GM12873 (cell line): Measurements from ENCODE around the gene SOX15.

Experiments
- TF ChIP-seq, protein P1 (sequence below): IDR thresholded peaks from 2 replicates; pipeline ENCODE4 v1.5.1; 2012; ENCODE audit warnings: low read depth, mild to moderate bottlenecking, moderate library complexity, low read length, control low read depth; ENCODE audit not compliant: insufficient read depth; ENCODE audit errors: missing control alignments

The SOX15 gene

DNA sequence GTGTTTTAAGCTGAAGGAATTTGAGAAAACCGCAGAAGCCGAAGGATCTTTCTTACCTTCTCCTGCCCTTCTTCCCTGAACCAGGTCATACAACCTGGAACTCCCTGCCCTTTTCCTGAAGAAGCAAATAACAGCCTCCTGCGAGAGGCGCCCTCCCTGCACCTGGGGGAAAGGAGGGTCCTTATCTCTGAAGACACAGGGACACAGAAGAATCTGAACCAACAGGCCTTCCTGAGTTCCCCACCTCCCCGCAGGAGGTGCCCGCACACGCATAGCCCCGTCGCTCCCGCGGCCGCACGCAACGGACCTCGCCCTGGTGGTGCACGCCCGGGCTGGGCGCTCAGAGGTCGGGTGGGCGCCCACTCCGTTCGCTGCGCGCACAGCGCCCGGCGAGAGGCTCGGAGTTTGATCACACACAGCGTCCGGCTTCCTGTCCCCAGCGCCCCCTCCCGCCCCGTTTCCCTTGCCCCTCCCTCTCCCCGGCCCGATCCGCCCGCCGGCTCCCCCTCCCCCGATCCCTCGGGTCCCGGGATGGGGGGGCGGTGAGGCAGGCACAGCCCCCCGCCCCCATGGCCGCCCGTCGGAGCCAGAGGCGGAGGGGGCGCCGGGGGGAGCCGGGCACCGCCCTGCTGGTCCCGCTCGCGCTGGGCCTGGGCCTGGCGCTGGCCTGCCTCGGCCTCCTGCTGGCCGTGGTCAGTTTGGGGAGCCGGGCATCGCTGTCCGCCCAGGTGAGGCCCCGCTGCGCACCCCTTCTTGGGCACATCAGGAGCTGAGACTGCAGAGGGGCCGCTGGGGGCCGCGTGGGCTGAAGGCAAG lies 41.1 kb downstream of the SOX15 start, which contains the start of gene TNFSF12:
Gene TNFSF12 (plus strand): TSS at position 474 of the 816 bp plus-strand sequence. CDS start 96 bp downstream, at position 570.
- TF ChIP-seq, protein P1, sequence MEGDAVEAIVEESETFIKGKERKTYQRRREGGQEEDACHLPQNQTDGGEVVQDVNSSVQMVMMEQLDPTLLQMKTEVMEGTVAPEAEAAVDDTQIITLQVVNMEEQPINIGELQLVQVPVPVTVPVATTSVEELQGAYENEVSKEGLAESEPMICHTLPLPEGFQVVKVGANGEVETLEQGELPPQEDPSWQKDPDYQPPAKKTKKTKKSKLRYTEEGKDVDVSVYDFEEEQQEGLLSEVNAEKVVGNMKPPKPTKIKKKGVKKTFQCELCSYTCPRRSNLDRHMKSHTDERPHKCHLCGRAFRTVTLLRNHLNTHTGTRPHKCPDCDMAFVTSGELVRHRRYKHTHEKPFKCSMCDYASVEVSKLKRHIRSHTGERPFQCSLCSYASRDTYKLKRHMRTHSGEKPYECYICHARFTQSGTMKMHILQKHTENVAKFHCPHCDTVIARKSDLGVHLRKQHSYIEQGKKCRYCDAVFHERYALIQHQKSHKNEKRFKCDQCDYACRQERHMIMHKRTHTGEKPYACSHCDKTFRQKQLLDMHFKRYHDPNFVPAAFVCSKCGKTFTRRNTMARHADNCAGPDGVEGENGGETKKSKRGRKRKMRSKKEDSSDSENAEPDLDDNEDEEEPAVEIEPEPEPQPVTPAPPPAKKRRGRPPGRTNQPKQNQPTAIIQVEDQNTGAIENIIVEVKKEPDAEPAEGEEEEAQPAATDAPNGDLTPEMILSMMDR: peak; percentile 7

DNA sequence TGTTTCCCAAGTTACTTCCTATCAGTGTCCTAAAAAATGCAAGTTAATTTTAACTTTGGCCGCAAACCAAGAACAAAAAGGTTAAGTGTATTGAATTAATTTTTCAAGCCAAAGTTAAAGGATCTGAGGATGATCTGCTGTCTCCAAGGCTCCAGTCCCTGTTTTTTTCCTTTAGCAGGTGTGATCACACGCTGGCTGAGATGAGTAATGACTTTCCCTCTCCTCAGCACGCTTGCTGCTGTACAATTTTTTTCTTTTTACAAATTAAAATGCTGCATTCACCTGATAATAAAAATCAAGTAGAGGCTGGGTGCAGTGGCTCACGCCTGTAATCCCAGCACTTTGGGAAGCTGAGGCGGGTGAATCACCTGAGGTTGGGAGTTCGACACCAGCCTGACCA lies 45.0 kb downstream of the SOX15 start:
- TF ChIP-seq, protein P1: no peak

DNA sequence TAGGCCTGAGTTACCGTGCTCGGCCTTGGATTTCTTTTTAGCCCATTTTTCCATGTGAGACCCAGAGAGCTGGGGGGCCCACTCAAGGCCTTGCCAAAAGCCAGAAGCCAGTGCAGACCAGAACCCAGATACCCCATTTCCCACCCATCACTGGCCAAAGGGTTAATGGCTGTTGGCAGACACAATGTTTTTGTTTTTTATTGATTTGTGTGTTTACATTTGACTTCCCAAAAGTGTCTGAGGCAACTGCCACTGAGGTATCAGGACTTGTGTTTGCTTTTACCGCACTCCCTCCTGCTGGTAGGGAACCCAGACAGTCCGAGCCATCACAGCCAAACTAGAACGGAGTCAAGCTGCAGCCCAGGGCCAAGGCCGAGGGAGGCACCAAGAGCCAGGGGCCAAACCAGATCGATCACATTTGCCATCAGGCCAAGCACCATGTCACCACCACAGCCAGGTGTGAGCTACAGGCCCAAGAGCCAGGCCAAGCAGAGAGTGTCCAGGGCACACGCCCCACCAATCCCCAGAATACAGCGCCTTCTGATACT lies 48.7 kb downstream of the SOX15 start:
- TF ChIP-seq, protein P1: no peak

DNA sequence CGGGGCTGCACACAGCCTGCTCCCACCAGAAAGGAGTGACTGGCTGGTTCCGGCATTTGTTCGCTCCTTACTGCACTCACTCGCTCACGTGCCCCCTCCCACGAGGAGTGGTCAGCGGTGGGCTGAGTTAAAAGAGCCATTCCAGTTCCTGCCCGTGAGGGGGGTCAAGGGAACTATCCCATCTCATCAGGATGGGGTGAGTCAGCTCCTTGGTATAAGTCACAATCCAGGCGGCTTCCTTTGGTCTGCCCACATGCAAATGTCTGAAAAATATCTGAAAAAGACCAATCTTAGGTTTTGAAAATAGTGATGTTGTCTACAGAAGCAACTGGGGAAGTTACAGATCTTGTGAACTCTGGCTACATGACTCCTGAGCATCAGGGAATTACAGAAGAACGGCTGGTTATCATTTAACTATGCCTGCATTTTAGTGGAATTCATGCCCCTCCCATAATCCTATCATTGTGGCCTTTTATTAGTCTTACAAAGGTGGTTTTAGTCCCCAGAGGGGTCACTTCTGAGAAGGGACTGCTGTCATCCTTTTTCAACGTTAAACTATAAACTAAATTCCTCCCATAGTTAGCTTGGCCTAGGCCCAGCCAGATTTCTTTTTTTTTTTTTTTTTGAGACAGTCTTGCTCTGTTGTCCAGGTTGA lies 50.9 kb downstream of the SOX15 start:
- TF ChIP-seq, protein P1: no peak
